Stimulated activated CD8-positive, alpha-beta memory T cell treated with anti-CD3 and anti-CD28 coated beads, Interleukin-7, amount 100 ng/mL, for 48 hours (primary cell): ENCODE measurements around the gene UNC45A.
"Not testable (repeated sequence)": the region's sequence is repeated elsewhere in the genome, so short reads cannot be mapped to it uniquely, and the experiment has no call there.

Experiments
- DNase-seq, 2 donors: peaks; one replicate each; pipeline ENCODE4 v3.0.0-alpha.2; 2020; ENCODE audit warnings: low read depth in 1 of 2; ENCODE audit errors: extremely low read depth in 1 of 2

The UNC45A gene

DNA sequence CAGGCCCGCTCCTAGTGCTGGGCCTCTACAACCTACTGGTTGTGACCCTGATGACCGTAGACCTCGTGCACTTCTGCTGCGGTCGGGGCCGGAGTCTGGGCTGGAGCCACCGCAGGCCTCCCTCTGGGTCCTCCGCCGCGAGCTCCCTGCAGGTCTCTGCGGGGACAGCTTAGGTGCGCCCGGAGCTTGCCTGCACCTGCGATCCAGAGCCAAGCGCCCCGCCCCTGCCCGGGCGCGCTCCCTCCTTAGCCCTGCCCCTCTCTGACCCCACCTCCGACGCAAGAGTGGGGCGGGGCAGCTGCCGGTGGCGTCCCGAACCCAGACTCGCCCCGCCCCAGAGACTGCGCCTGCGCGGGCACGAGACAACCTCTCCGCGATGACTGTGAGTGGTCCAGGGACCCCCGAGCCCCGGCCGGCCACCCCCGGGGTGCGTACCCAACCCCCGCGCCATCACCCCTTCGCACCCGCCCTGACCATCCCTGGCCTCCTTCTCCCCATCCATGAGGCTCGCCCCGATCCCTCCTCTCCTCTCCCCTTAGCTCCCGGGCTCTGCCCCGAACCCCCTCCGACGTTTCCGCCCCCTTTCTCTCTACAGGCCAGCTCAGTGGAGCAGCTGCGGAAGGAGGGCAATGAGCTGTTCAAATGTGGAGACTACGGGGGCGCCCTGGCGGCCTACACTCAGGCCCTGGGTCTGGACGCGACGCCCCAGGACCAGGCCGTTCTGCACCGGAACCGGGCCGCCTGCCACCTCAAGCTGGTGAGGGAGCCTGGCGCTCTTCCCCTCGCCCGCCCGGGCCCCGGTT is at the start of gene UNC45A:
TSS of gene UNC45A (plus strand) at position 337 of the 803 bp plus-strand sequence. CDS start at position 377, 40 bp downstream.
- DNase-seq: peak; percentile 94

DNA sequence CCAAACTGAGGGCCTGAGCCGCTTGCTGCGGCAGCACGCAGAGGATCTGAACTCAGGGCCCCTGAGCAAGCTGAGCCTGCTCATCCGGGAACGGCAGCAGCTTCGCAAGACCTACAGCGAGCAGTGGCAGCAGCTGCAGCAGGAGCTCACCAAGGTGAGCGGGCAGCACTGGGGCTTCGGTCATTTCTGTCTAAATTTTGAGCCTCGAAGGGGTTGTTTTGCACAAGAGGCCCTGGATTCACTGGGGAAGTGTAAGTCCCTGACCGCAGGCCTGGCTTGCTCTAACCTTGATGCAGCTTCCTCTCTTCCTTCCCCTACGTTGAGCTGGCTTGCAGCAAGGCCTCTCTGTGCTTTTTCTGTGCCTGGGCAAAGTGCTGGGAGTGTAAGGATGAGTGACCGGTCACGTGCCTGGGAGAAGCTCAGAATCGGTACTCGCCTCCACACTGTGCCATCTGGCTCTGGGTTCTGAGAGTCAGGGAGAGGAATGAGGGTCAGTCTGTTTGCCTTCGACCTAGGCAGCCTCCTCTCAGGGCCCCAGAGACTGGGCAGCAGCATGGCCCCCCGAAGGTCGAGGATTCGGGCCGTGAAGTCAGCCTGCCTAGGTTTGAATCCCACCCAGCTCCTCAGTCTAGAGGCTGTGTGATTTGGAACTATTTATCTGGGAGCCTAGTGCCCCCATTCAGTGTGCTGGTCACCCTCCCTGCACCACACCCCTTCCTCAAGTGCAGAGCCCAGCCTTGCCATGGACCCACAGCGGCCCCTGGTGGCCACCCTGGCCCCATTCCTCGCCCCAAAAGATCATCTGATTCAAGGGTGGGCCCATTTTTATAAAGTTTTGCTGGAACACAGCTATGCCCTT is 49.4 kb upstream of the UNC45A start:
- DNase-seq: peak in 1 of 2 donors; percentile 62

- DNase-seq: no peak
Measured at GRCh38 chr15:90886291-90886614, 48.8 kb upstream of the UNC45A start.

GRCh38 chr15:90887037-90887481 is 48.0 kb upstream of the UNC45A start:
- DNase-seq: no peak

GRCh38 chr15:90889313-90889730 is 45.8 kb upstream of the UNC45A start:
- no peak for DNase-seq

DNA sequence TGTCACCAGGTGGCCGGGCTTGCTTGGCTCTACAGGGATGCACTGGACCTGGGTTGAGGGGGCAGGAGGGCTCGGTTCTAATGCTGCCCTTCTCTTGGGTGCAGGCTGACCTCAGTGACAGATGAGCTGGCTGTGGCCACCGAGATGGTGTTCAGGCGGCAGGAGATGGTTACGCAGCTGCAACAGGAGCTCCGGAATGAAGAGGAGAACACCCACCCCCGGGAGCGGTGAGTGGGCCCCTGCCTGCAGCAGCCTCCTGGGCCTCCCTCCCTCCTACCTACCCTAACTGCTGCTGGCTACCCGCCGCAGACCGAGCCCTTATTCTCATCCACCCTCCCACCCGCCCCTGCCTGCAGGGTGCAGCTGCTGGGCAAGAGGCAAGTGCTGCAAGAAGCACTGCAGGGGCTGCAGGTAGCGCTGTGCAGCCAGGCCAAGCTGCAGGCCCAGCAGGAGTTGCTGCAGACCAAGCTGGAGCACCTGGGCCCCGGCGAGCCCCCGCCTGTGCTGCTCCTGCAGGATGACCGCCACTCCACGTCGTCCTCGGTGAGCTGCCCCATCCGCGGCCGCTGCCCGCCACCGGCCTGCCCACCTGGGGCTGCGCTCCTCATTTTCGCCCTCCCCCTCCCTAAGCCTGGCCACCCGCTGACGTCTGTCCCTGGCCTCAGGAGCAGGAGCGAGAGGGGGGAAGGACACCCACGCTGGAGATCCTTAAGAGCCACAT is 45.2 kb upstream of the UNC45A start:
- no peak for DNase-seq

DNA sequence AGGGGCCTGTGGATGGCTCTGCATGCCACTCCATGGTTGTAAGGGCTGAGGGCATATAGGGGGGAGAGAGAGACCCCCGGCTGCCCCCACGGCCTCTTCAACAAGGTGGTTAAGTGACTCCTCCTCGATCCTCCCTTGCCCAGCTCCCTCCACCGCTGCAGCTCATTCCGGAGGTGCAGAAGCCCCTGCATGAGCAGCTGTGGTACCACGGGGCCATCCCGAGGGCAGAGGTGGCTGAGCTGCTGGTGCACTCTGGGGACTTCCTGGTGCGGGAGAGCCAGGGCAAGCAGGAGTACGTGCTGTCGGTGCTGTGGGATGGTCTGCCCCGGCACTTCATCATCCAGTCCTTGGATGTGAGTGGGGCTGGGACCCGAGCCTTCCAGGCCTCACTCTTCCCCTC is 44.2 kb upstream of the UNC45A start:
- no peak for DNase-seq

DNA sequence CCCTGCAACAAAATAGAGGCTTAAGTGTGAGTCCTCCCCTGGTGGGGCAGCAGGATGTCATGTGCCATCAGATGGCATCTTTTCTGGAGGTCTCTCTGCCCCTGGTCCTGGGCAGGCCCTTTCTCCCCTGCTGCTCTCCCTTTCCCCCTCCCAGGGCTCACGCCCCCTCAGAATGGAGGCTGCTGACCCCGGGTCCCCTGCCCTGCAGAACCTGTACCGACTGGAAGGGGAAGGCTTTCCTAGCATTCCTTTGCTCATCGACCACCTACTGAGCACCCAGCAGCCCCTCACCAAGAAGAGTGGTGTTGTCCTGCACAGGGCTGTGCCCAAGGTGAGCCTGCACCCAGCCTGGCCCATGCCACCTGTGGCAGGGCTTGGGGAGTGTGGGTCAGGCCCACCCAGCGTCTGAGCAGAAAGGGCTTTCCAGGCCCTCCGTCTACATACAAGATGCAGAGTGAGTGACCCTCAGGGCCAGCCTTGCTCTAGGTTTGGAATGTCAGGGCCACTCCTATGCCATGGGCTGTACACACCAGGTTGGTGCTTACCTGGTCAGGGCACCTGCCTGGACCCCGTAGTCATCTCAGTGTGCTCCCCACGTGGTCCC is 43.6 kb upstream of the UNC45A start:
- DNase-seq: no peak

DNA sequence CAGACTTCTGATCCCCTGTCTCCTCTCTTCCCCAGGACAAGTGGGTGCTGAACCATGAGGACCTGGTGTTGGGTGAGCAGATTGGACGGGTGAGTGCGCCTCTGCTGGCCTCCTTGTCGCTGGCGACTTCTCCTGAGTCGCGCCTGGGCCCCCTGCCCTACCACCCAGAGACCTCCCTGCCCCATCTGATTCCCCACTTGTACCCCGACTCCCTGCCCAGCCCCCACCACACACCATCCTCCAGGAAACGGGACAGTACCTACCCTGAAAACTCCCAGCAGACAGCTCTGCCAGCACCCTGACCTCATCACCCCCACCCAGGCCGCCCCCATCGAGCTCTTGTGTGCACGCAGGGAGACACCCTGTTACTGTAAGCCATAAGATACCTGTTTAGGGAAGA is 43.1 kb upstream of the UNC45A start:
- no peak for DNase-seq

DNA sequence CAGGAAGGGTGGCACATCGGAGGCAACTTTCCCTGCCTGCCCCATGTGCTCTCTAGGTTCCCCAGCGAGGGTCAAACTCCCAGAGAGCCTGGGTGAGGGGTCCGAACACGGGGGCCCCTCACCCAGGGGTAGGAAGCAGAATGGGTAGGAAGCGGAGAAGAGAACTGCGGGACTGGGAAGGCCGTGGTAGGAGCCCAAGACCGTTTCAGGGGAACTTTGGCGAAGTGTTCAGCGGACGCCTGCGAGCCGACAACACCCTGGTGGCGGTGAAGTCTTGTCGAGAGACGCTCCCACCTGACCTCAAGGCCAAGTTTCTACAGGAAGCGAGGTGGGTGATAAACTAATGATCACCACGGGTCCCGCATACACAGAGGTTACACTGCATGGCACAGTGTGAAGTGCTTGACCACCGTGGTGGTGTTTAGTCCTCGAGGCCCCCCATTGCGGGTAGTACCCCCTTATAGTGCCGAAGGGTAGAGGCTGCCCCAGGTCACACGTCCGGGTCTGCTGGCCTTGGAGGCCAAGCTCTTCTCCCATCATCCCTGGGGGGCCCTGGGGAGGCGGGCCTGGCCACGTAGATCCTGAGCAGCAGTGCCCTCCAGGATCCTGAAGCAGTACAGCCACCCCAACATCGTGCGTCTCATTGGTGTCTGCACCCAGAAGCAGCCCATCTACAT is 42.4 kb upstream of the UNC45A start:
- DNase-seq: no peak

DNA sequence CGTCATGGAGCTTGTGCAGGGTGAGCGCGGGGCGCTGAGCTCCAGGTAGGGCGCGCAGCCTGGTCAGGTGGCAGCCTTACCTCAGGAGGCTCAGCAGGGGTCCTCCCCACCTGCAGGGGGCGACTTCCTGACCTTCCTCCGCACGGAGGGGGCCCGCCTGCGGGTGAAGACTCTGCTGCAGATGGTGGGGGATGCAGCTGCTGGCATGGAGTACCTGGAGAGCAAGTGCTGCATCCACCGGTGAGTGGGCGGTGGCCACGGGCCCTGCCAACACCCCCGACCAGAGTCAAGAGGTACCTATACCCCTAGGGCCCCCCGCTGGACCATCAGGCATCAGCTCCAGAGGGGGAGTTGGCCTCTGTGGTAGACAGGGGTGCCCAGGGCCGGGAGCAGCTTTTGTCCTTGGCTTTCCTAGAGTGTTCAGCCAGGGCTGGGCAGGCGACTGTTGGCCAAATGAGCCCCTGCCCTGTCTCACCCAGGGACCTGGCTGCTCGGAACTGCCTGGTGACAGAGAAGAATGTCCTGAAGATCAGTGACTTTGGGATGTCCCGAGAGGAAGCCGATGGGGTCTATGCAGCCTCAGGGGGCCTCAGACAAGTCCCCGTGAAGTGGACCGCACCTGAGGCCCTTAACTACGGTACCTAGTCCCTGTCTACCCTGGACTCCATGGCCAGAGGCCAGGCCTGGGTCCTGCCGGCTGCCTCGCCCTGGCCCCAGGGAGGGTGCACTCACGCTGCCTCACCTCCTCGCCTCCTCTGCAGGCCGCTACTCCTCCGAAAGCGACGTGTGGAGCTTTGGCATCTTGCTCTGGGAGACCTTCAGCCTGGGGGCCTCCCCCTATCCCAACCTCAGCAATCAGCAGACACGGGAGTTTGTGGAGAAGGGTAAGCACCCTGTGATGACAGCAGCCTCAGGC is 41.7 kb upstream of the UNC45A start:
- no peak for DNase-seq

DNA sequence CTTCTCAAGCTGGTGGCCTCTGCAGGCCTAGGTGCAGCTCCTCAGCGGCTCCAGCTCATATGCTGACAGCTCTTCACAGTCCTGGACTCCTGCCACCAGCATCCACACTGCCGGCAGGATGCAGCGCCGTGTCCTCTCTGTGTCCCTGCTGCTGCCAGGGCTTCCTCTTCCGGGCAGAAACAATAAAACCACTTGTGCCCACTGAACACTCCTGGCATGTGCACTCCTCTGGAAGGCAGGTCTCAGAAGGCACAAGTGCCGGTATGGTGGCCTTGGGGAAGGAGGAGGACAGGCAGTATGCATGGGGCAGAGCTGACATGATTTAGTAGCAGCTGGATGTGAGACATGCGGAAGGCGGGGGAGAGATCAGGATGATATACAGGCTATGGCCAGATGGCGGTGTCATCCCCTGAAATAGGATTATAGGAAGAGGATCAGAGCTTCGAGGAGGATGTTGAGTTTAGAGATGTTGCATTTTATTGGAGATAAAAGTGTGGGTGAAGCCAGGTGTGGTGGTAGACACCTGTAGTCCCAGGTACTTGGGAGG is 39.4 kb upstream of the UNC45A start:
- no peak for DNase-seq

GRCh38 chr15:90897131-90897655 is 37.9 kb upstream of the UNC45A start:
- not testable (repeated sequence) for DNase-seq

GRCh38 chr15:90901175-90902039 is 33.7 kb upstream of the UNC45A start:
- DNase-seq: no peak

DNA sequence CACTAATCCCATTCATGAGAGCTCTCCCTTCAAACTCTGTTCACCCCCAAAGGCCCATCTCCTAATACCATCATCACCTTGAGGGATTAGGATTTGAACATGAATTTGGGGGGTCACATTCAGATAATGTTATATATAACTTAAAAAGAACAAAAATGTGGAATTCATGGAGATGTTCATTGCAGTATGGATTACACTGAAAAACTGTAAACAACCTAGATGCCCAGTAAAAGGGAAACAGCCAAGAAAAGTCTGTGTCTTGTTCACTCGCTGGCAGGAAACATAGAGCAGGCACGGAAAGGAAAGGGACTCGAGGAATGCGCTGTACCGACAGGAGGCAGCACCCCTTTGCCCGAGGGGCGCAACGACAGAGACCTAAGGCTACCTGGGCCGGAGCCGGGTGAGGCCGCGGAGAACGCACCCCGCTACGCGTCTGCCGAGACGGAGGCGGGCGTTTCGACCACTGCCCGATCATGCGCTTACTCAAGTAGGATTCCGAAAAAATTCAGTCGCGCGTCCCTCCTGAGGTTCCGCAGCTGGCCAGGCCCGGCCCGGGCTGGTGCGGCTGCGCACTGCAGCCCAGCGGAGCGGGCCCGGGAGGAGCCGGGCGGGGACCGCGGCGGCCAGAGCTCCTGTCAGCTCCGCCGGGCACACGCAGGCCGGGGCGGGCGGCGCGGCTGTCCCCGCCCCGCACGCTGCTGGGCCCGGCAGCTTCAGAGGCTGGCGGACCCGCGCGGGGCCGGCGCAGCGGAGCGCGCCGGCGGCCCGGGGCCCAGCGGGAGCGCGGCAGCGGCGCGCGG is 32.8 kb upstream of the UNC45A start:
- peak; percentile 56 to 65 for DNase-seq

DNA sequence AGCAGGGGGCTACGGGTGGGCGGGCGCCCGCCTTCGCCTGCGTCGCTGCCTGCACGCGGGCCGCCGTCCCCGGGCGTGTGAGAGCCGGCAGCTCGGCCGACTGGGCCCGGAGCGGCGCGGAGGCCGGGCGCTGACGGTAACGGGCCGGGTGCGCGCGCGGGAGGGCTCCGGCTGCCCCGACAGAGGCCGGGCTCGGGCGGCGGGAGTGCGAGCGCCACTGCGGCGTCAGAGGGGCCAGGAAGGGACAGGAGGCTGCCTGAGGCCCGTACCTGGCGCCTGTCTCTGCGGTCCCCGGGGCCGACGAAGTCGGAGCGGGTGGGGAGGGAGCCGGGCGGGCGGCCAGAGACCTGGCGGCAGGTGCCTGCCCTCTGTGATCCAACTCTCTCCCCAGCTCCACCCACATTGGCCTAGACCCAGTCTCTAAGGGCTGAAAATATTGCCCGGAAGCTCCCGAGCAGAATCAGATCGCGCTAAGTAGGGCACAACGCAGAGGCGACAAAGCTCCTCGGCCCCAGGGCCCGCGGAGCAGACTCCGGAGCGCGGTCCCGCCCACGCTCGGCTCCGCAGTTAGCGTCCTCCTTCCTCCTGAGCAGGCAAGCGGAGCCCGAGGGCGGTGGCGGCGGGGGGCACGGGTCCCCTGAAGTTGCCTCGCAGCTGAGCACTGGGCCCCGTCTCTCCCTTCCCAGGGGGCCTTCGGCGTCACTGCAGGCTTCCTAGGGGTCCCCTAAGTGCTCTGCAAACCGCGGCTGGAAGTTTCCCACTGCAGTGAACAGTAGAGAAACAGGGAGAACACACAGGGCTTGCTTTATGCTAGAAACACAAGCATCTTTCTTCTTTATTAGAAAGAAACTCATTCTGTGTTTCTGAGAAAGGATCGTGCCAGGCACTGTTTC is 32.0 kb upstream of the UNC45A start, which contains the start of gene MAN2A2:
TSS of gene MAN2A2 (plus strand) at position 463 of the 893 bp plus-strand sequence. CDS start 906 bp downstream, outside the sequence.
- DNase-seq: peak; percentile 65 to 74
